Keratinocyte (primary cell): Measurements from ENCODE around the gene INHBC. TPM values are rescaled to one million over a fixed set of nuclear protein-coding genes. Genes with fewer than 3 reads are reported as not detected.

Experiments
- DNase-seq: peaks from one replicate; pipeline ENCODE4 v3.0.0-alpha.2; 2011; ENCODE audit warnings: low read depth, missing footprints, low spot score
- FAIRE-seq: peaks from 2 replicates; lab custom pipeline; 2011; peaks lifted over from hg19 to GRCh38; lab: Jason Lieb, UNC
- H2AFZ ChIP-seq: 2 replicates; pipeline ENCODE4 v1.6.0; 2012; ENCODE audit warnings: low read length, control low read depth, inconsistent platforms; ENCODE audit not compliant: control insufficient read depth
- H3K27ac ChIP-seq: 2 replicates; pipeline ENCODE4 v1.5.1; 2011; ENCODE audit warnings: low read length; ENCODE audit not compliant: control insufficient read depth, insufficient read depth
- H3K27me3 ChIP-seq: 3 replicates; pipeline ENCODE4 v1.6.0; 2011; ENCODE audit warnings: low read length; ENCODE audit not compliant: control insufficient read depth, insufficient read depth; ENCODE audit errors: extremely low read depth
- H3K36me3 ChIP-seq, 2 experiments: 2 replicates in 1 of 2; 3 replicates in 1 of 2; pipeline ENCODE4 v1.5.1; 2011; ENCODE audit warnings: low read length in 2 of 2, mild to moderate bottlenecking in 1 of 2; ENCODE audit not compliant: control insufficient read depth in 2 of 2, insufficient read depth in 2 of 2; ENCODE audit errors: extremely low read depth in 1 of 2
- H3K4me1 ChIP-seq: 3 replicates; pipeline ENCODE4 v1.5.1; 2011; ENCODE audit warnings: low read length; ENCODE audit not compliant: control insufficient read depth, insufficient read depth; ENCODE audit errors: extremely low read depth
- H3K4me2 ChIP-seq: 3 replicates; pipeline ENCODE4 v1.6.0; 2011; ENCODE audit warnings: low read depth, low read length; ENCODE audit not compliant: control insufficient read depth, insufficient read depth; ENCODE audit errors: extremely low read depth
- H3K4me3 ChIP-seq, 3 experiments: fragments of 200-600 bp in 1 of 3; sonication (generic) in 1 of 3; 2 replicates in 2 of 3; 3 replicates in 1 of 3; pipeline ENCODE4 v1.5.1; 2011 to 2016; ENCODE audit warnings: low read length in 3 of 3, mild to moderate bottlenecking in 3 of 3, control low read depth in 2 of 3, inconsistent platforms in 1 of 3, low read depth in 1 of 3, mixed read lengths in 1 of 3, mixed run types in 1 of 3, moderate library complexity in 1 of 3; ENCODE audit not compliant: control insufficient read depth in 2 of 3, insufficient read depth in 2 of 3; ENCODE audit errors: extremely low read depth in 1 of 3
- H3K79me2 ChIP-seq: 2 replicates; pipeline ENCODE4 v1.6.0; 2012; ENCODE audit warnings: low read length; ENCODE audit not compliant: control insufficient read depth, insufficient read depth
- H3K9ac ChIP-seq: 3 replicates; pipeline ENCODE4 v1.6.0; 2011; ENCODE audit warnings: low read length; ENCODE audit not compliant: control insufficient read depth, insufficient read depth; ENCODE audit errors: extremely low read depth
- H3K9me1 ChIP-seq: 3 replicates; pipeline ENCODE4 v1.6.0; 2011; ENCODE audit warnings: low read length; ENCODE audit not compliant: control insufficient read depth, insufficient read depth; ENCODE audit errors: extremely low read depth
- H3K9me3 ChIP-seq: 2 replicates; pipeline ENCODE4 v1.5.1; 2012; ENCODE audit warnings: low read depth, low read length; ENCODE audit not compliant: control insufficient read depth
- H4K20me1 ChIP-seq: 3 replicates; pipeline ENCODE4 v1.6.0; 2011; ENCODE audit warnings: low read length; ENCODE audit not compliant: control insufficient read depth, insufficient read depth; ENCODE audit errors: extremely low read depth
- CTCF ChIP-seq, 3 experiments: IDR thresholded peaks in 1 of 3; conservative IDR thresholded peaks in 1 of 3; optimal IDR thresholded peaks in 1 of 3; 2 replicates in 2 of 3; 3 replicates in 1 of 3; pipeline versions ENCODE3 to v1.5.1; 2011; ENCODE audit warnings: low read length in 3 of 3, mild to moderate bottlenecking in 3 of 3, moderate library complexity in 2 of 3, control low read depth in 1 of 3, inconsistent platforms in 1 of 3; ENCODE audit not compliant: insufficient read depth in 2 of 3; ENCODE audit errors: extremely low read depth in 1 of 3
- EZH2 ChIP-seq: IDR thresholded peaks from one replicate; pipeline ENCODE4 v1.6.1; 2012; ENCODE audit warnings: inconsistent platforms, mild to moderate bottlenecking, low read length, moderate library complexity
- dilution Hi-C: fragments of 300-500 bp; cut with MboI; formaldehyde crosslinking; loops from one replicate; pipeline ENCODE4 v1.7.0; 2020; ENCODE audit warnings: low sequenced_read_pairs; ENCODE audit not compliant: extremely low pct_ligation_motif_present
- polyA plus RNA-seq, 5 experiments: library from polyadenylated mRNA; depleted of rRNA in 3 of 5; stranded (reverse) in 3 of 5; stranded (forward) in 1 of 5; unstranded in 1 of 5; fragments of >200 nt; gene quantifications; 1 replicate in 1 of 5; 2 replicates in 3 of 5; 3 replicates in 1 of 5; pipeline versions ENCODE4 v1.2.1 to v1.2.3, GENCODE V29; 2011 to 2012; ENCODE audit warnings: missing spikeins in 2 of 5, low read depth in 1 of 5, low replicate concordance in 1 of 5

Gene INHBC
- polyA plus RNA-seq, 1 donor (not counting 4 experiments of a cell fraction or from before 2014, with no cell fraction given) = 0.04 TPM

GRCh38 chr12:57479376-57480115 lies 45.0 kb downstream of the INHBC start, which contains the start of gene ARHGAP9:
Gene ARHGAP9 (minus strand): TSS chr12:57479866. CDS start chr12:57479406, 460 bp downstream.
- H3K9me3 ChIP-seq = no peaks in the 10 kb centered on the region
- H2AFZ ChIP-seq = no peak within 1 kb of the TSS
- H3K27me3 ChIP-seq = peaks cover 51% of the 10 kb centered on the region
- no peaks in the 10 kb centered on the region for H4K20me1 ChIP-seq
- no peaks in the 10 kb centered on the region for H3K9me1 ChIP-seq
- no peak within 1 kb of the TSS for H3K4me3 ChIP-seq
- peaks cover 3% of the 10 kb centered on the region for H3K4me1 ChIP-seq
- no peak within 1 kb of the TSS for H3K9ac ChIP-seq
- H3K27ac ChIP-seq = no peak within 1 kb of the TSS
- no peaks in the 10 kb centered on the region for H3K36me3 ChIP-seq
- no peak within 1 kb of the TSS for H3K4me2 ChIP-seq
- H3K79me2 ChIP-seq = no peaks in the 10 kb centered on the region
- TF ChIP-seq EZH2 (no peak), CTCF (optimal IDR thresholded peaks at IDR 0.05 in 1 of 3, IDR thresholded peaks at IDR 0.05 in 1 of 3, conservative IDR thresholded peaks at IDR 0.05 in 1 of 3; ENCODE audit: extremely low read depth in 1 of 3, insufficient read depth in 2 of 3, low read length in 3 of 3) (no peak)
- no peak for DNase-seq
- FAIRE-seq = no peak
- dilution Hi-C loops = no loop called here

- H3K4me1 ChIP-seq = no peaks in the 10 kb centered on the region
- no peaks in the 10 kb centered on the region for H3K9me3 ChIP-seq
- H4K20me1 ChIP-seq = no peaks in the 10 kb centered on the region
- H3K27me3 ChIP-seq = peaks cover 30% of the 10 kb centered on the region
- DNase-seq (no peak), FAIRE-seq (no peak)
- dilution Hi-C loops = no loop called here
- no peak overlapping the region for H3K27ac ChIP-seq
- H2AFZ ChIP-seq = no peak overlapping the region
- TF ChIP-seq EZH2 = no peak
- TF ChIP-seq CTCF (optimal IDR thresholded peaks at IDR 0.05 in 1 of 3, IDR thresholded peaks at IDR 0.05 in 1 of 3, conservative IDR thresholded peaks at IDR 0.05 in 1 of 3; ENCODE audit: extremely low read depth in 1 of 3, insufficient read depth in 2 of 3, low read length in 3 of 3) = no peak
- no peaks in the 10 kb centered on the region for H3K9me1 ChIP-seq
- no peak overlapping the region for H3K4me2 ChIP-seq
- no peaks in the 10 kb centered on the region for H3K36me3 ChIP-seq
- H3K4me3 ChIP-seq = no peak overlapping the region
- no peak overlapping the region for H3K9ac ChIP-seq
- H3K79me2 ChIP-seq = no peaks in the 10 kb centered on the region
These were observed 47.1 kb downstream of the INHBC start for GRCh38 chr12:57481671-57482070.
